K562 (cell line): ENCODE results near the gene TTC21A. TPM values are rescaled to one million over a fixed set of nuclear protein-coding genes. Genes with fewer than 3 reads are reported as not detected.

Source experiments
- BCOR ChIP-seq: fragments of 450-650 bp; IDR thresholded peaks from 2 replicates; pipeline ENCODE4 v1.6.1; 2016
- CREB5 ChIP-seq: fragments of 250-450 bp; sonication (Bioruptor Pico); IDR thresholded peaks from 2 replicates; pipeline ENCODE4 v1.5.0; 2020; ENCODE audit warnings: mild to moderate bottlenecking
- E2F5 ChIP-seq: sonication (generic); formaldehyde crosslinking; IDR thresholded peaks from 2 replicates; pipeline ENCODE4 v1.8.0; 2022; ENCODE audit warnings: mild to moderate bottlenecking, missing genetic modification reagents
- ERF ChIP-seq: fragments of 450-650 bp; formaldehyde crosslinking; IDR thresholded peaks from 2 replicates; pipeline ENCODE4 v1.4.0; 2020; ENCODE audit warnings: mild to moderate bottlenecking, mixed read lengths
- MYC ChIP-seq, 2 experiments: fragments of 250-450 bp in 1 of 2; sonication (Bioruptor Pico) in 1 of 2; IDR thresholded peaks; 2 replicates each; pipeline versions ENCODE4 v1.5.1 to v1.6.1; 2012 to 2021; ENCODE audit warnings: low read depth in 2 of 2, borderline replicate concordance in 1 of 2, improper control_type of control experiment in 1 of 2, low read length in 1 of 2, mild to moderate bottlenecking in 1 of 2, moderate library complexity in 1 of 2
- NFATC3 ChIP-seq: fragments of 450-650 bp; IDR thresholded peaks from 2 replicates; pipeline ENCODE4 v1.6.1; 2017; ENCODE audit warnings: mild to moderate bottlenecking
- NR1H2 ChIP-seq: sonication (generic); formaldehyde crosslinking; IDR thresholded peaks from 2 replicates; pipeline ENCODE4 v1.4.0; 2020; ENCODE audit warnings: mild to moderate bottlenecking, missing genetic modification reagents
- PREB ChIP-seq: sonication (generic); formaldehyde crosslinking; IDR thresholded peaks from 2 replicates; pipeline ENCODE4 v1.8.1; 2023; ENCODE audit warnings: mild to moderate bottlenecking, missing genetic modification reagents
- SMARCE1 ChIP-seq: fragments of 450-650 bp; IDR thresholded peaks from 2 replicates; pipeline ENCODE4 v1.7.1; 2016; ENCODE audit warnings: mild to moderate bottlenecking
- SPI1 ChIP-seq: IDR thresholded peaks from 2 replicates; pipeline ENCODE4 v1.6.1; 2011; ENCODE audit warnings: low read depth, low read length, control low read depth, borderline replicate concordance
- ZBTB40 ChIP-seq, 2 experiments: fragments of 450-650 bp in 1 of 2; sonication (generic) in 1 of 2; formaldehyde crosslinking in 1 of 2; IDR thresholded peaks; 2 replicates each; pipeline versions ENCODE4 v1.7.1 to v1.9.0; 2016 to 2022; ENCODE audit warnings: inconsistent platforms in 1 of 2, mild to moderate bottlenecking in 1 of 2, missing genetic modification reagents in 1 of 2
- ZC3H4 ChIP-seq: sonication (generic); formaldehyde crosslinking; IDR thresholded peaks from 2 replicates; pipeline ENCODE4 v1.9.0; 2021; ENCODE audit warnings: missing genetic modification reagents, borderline replicate concordance
- ZNF224 ChIP-seq: sonication (generic); formaldehyde crosslinking; IDR thresholded peaks from 2 replicates; pipeline ENCODE4 v1.8.0; 2022; ENCODE audit warnings: mild to moderate bottlenecking, missing genetic modification reagents
- ZNF507 ChIP-seq: conservative IDR thresholded peaks from 2 replicates; pipeline ENCODE4 v1.6.1; 2017; ENCODE audit warnings: missing genetic modification characterization, missing compliant biosample characterization
- polyA plus RNA-seq, 8 experiments: library from polyadenylated mRNA; depleted of rRNA in 4 of 8; stranded (reverse) in 5 of 8; unstranded in 3 of 8; fragments of >200 nt; fragmentation: Nextera tagmentation in 2 of 8; fragmentation: Illumina TruSeq in 1 of 8; extraction: Ambion mirVana in 2 of 8; extraction: Trizol in 1 of 8; gene quantifications; 2 replicates each; pipeline versions ENCODE4 v1.2.1 to v1.2.3, GENCODE V29; 2011 to 2014; ENCODE audit warnings: inconsistent platforms in 1 of 8, missing spikeins in 1 of 8
- total RNA-seq, 7 experiments: library from RNA; depleted of rRNA in 6 of 7; stranded (reverse); fragments of >200 nt in 6 of 7; fragmentation: Illumina TruSeq in 2 of 7; extraction: Trizol in 2 of 7; gene quantifications; 2 replicates each; pipeline versions ENCODE4 v1.2.1 to v1.2.3, GENCODE V29; 2011 to 2021; ENCODE audit warnings: low replicate concordance in 1 of 7

The TTC21A gene
- total and polyA plus RNA-seq, 9 of the 15 experiments (the other 6 are each of a cell fraction or from before 2014, with no cell fraction given) = 0.22 to 1.4 (median 0.70) TPM

- TF ChIP-seq ZBTB40 (IDR thresholded peaks at IDR 0.05) (0 out of 2 replicates have a peak, but pooled peaks have one; percentile 18), ZBTB40 (CRISPR knock-in tag; IDR thresholded peaks at IDR 0.05) (no peak), SMARCE1 (peak; percentile 87), MYC (IDR thresholded peaks at IDR 0.05; ENCODE audit: low read depth, low read length) (no peak), MYC (CRISPR knock-in tag; IDR thresholded peaks at IDR 0.05; ENCODE audit: borderline replicate concordance, low read depth) (no peak), SPI1 (peak; percentile 6; the same call in 1 of the 2 replicates), CREB5 (CRISPR knock-in tag) (no peak), E2F5 (no peak), PREB (CRISPR knock-in tag) (no peak), BCOR (no peak), NFATC3 (no peak), ZNF507 (no peak), ZC3H4 (CRISPR knock-in tag) (no peak), NR1H2 (CRISPR knock-in tag) (no peak), ERF (CRISPR knock-in tag) (no peak), ZNF224 (CRISPR knock-in tag) (no peak)
Measured at GRCh38 chr3:39150803-39151631, 43.5 kb downstream of the TTC21A start (continued).
